GM19240 (cell line): ENCODE data around the gene WDFY1.
"Not testable (repeated sequence)": the region's sequence is repeated elsewhere in the genome, so short reads cannot be mapped to it uniquely, and the experiment has no call there.

Experiments
- DNase-seq: peaks from one replicate; pipeline ENCODE4 v3.0.0; 2011; ENCODE audit warnings: low spot score; ENCODE audit not compliant: insufficient read length

Gene WDFY1

GRCh38 chr2:223957092-223957851 is 12.1 kb upstream of the WDFY1 start, which contains the start of gene MRPL44:
Gene MRPL44, plus strand, starts transcription at chr2:223957463. Its CDS starts 10 bp downstream, at chr2:223957473.
- peak; percentile 43 for DNase-seq

GRCh38 chr2:223956300-223956699 is 11.2 kb upstream of the WDFY1 start:
- no peak for DNase-seq

- no peak for DNase-seq
Observed at GRCh38 chr2:223954401-223954800, 9.3 kb upstream of the WDFY1 start.

- DNase-seq = no peak
Observed at GRCh38 chr2:223952280-223952968, 7.3 kb upstream of the WDFY1 start.

- DNase-seq = no peak
Observed at GRCh38 chr2:223950448-223951347, 5.6 kb upstream of the WDFY1 start.

GRCh38 chr2:223949241-223949840 is 4.2 kb upstream of the WDFY1 start:
- no peak for DNase-seq

- DNase-seq = no peak
Observed at GRCh38 chr2:223947711-223948205, 2.6 kb upstream of the WDFY1 start.

- DNase-seq = no peak
Observed at GRCh38 chr2:223945755-223946154, 620 bp upstream of the WDFY1 start.

GRCh38 chr2:223944166-223944702 is 901 bp downstream of the WDFY1 start:
- DNase-seq = no peak

- no peak for DNase-seq
Observed at GRCh38 chr2:223943561-223944008, 1.6 kb downstream of the WDFY1 start.

GRCh38 chr2:223943135-223943534 is 2.0 kb downstream of the WDFY1 start:
- DNase-seq = no peak

GRCh38 chr2:223941579-223942277 is 3.4 kb downstream of the WDFY1 start:
- DNase-seq = no peak

- DNase-seq = not testable (repeated sequence)
Observed at GRCh38 chr2:223939438-223939837, 5.7 kb downstream of the WDFY1 start.

- no peak for DNase-seq
Observed at GRCh38 chr2:223937535-223937934, 7.6 kb downstream of the WDFY1 start.

- DNase-seq = no peak
Observed at GRCh38 chr2:223936862-223937326, 8.2 kb downstream of the WDFY1 start.

- DNase-seq = no peak
Observed at GRCh38 chr2:223935459-223936125, 9.5 kb downstream of the WDFY1 start.

- DNase-seq = no peak
Observed at GRCh38 chr2:223934870-223935269, 10.3 kb downstream of the WDFY1 start.

GRCh38 chr2:223932816-223933800 is 12.0 kb downstream of the WDFY1 start:
- DNase-seq = no peak
